GM12874 (cell line): Measurements from ENCODE around the gene RASL12.

Experiments used
- TF ChIP-seq, protein P1 (sequence below): IDR thresholded peaks from 2 replicates; pipeline ENCODE4 v1.5.1; 2011; ENCODE audit warnings: low read depth, mild to moderate bottlenecking, control low read depth, low read length, moderate library complexity; ENCODE audit not compliant: insufficient read depth

RASL12 gene

DNA sequence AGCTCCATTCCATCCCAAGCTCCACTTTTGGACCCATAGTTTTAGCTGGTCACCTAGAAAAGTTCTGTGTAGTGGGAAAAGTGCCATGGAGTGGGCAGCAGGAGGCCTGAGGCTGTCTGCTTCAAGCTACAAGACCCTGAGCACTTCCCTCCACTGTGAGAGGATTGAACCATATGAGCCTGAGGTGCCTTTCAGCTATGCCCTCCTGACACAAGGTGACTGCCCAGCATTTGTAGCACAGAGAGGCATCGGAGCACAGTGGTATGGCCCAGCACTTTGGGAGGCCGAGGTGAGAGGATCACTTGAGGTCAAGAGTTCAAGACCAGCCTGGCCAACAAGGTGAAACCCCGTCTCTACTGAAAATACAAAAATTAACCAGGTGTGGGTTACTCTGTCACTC lies 4.8 kb upstream of the RASL12 start:
- TF ChIP-seq, protein P1, sequence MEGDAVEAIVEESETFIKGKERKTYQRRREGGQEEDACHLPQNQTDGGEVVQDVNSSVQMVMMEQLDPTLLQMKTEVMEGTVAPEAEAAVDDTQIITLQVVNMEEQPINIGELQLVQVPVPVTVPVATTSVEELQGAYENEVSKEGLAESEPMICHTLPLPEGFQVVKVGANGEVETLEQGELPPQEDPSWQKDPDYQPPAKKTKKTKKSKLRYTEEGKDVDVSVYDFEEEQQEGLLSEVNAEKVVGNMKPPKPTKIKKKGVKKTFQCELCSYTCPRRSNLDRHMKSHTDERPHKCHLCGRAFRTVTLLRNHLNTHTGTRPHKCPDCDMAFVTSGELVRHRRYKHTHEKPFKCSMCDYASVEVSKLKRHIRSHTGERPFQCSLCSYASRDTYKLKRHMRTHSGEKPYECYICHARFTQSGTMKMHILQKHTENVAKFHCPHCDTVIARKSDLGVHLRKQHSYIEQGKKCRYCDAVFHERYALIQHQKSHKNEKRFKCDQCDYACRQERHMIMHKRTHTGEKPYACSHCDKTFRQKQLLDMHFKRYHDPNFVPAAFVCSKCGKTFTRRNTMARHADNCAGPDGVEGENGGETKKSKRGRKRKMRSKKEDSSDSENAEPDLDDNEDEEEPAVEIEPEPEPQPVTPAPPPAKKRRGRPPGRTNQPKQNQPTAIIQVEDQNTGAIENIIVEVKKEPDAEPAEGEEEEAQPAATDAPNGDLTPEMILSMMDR: no peak

DNA sequence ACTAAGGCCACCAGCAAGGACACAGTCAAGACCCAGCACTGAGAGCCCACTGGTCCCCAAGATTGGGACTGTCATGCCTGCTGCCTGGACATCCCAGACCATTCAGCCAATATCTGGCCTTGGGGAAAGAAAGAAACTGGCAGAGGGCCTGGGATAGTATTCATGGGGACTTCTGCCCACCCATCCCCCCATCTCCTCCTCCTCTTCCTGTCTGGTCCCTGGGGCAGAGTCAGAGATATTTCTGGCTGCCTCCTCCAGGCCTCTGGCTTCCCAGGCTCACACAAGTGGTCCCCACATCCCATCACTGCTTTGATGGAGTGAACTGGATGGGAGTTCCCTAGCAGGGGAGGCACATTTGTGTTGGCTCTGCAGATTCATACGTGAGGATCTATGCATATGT lies 4.2 kb upstream of the RASL12 start:
- TF ChIP-seq, protein P1: no peak

DNA sequence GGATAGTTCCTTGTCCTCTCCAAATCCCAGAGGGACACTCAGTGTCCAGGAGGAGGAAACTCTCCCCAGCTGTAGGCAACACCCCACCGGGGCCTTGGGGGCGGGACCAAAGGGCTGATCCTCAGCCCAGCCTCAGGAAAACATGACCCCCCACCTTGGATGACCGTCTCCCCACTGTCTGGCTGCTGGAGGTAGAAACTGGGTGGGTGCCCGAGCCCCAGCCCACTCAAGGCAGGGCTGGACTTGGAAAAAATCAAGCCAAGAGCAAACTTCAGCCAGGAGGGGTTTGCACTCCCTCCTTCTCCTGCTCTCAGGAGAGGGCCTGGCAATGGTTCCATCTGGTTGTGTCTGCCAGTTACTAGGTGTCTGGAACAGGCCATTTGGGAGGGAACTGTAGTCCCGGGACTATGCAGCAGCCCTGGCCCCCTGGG lies 3.6 kb upstream of the RASL12 start:
- TF ChIP-seq, protein P1: no peak

DNA sequence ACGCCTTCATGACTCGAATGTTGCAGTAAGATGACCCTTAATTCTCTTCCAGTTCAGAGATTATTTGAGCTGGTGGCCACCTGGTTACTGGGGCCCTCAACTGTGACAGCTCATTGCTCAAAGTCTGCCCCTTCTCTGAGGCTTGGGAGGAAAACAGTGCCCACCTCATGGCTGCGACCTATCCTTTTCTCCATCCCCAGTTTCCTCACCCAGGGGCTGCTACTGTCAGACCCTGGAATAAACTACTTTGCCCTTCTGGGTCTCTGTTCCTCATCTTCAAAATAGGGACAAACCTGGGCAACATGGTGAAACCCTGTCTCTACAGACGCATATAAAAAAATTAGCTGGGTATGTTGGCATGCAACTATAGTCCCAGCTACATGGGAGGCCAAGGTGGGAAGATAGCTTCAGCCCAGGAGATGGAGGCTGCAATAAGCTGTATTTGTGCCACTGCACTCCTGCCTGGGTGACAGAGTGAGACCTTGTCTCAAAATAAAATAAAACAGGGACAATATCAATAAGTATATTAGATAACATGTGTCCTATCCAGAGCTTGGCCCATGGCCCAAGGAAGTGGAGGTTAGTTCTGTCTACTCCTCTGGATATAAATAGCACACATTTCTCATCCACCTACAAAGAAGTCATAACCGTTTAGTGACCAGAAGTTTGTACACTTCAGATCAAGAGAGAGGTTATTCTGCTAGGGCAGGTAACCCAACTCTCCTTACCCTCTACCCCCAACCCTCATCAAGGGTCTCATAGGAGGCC lies 2.2 kb upstream of the RASL12 start:
- TF ChIP-seq, protein P1: no peak

DNA sequence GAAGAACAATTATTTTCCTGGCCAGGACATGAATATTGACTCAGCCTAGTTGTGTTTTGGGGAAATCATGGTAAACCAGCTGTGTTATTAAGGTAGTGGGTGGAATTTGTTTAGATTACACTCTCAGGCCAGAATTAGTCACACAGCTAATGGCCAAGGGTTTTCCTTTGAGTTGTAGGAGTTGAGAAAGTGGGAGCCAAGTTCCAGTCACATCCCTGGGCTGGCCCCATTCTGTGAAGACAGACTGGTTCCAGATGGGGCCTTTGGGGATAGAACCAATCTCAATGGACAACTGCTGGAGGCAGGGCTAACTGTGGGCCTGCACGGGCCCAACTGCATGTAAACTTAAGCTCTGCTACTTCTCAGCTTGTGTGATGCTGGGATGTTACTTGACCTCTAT lies 1.4 kb upstream of the RASL12 start:
- TF ChIP-seq, protein P1: no peak

DNA sequence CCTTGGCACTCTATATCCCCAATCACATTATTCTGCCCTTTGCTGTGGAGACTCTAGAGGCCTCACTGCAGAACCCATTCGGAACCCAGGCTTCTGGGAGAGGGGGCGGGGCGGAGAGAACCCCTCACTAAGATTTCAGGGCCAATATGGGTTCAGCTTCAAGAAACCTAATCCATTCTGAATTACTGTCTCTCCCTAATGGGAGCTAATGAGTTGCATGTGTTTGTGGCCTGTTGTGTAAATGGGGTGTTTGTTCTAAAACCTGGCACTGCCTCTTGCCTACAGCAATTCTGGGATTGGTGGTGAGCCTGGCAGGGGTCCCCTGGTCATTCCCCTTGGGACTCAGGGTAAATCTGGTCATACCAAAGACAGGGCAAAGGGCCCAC lies 605 bp upstream of the RASL12 start:
- TF ChIP-seq, protein P1: no peak

DNA sequence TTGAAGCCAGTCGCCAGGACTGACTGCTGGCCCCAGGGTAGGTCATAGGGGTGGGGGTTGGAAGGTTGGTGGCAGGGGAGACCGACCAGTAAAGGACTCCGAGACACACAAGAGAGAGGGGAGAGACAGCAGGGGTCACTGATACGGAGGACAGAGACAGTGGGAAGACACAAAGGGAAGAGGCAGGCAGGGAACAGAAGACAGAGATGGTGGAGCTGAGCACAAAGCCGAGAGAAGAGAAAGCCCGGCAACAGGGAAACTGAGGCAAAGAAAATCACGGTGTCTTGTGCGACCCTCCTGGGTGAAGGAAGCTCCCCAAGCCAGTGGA lies 510 bp downstream of the RASL12 start:
- TF ChIP-seq, protein P1: no peak
